Forelimb muscle (tissue), 1 donor: ENCODE data around the gene GLIS1. TPM values are rescaled to one million over a fixed set of nuclear protein-coding genes. Genes with fewer than 3 reads are reported as not detected.

Source experiments
- DNase-seq: peaks from one replicate; pipeline ENCODE4 v3.0.0-alpha.2; 2013; ENCODE audit warnings: low read depth
- polyA plus RNA-seq: library from polyadenylated mRNA; unstranded; fragments of 120-200 nt; gene quantifications from one replicate; pipeline ENCODE4 v1.2.1, GENCODE V29; 2013; ENCODE audit not compliant: insufficient read length

Gene GLIS1
- polyA plus RNA-seq, 1 donor, result 0.06 TPM

DNA sequence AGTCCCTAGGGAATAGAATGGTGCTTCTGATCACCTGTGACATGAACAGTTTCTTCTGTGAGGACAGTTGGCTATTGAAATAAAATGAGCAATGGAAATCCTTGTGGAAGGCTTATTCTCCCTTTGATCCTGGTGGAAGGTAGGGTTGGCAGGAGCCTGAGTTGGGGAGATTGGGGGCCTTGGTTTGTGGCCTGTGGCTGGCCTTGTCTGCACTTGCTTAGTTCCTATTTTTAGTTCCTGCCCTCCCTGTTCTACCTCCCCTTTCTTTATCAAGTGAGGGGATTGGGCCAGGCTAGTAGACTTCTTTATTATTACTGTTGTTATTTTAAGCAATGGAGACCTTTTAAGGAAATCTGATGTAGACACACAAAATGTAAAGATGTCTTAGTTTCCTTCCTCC, 271.6 kb downstream of the GLIS1 start:
- no peak for DNase-seq

GRCh38 chr1:53465023-53465957, 273.7 kb downstream of the GLIS1 start:
- DNase-seq, result no peak

- no peak for DNase-seq
Measured at GRCh38 chr1:53463961-53464899, 274.7 kb downstream of the GLIS1 start.

DNA sequence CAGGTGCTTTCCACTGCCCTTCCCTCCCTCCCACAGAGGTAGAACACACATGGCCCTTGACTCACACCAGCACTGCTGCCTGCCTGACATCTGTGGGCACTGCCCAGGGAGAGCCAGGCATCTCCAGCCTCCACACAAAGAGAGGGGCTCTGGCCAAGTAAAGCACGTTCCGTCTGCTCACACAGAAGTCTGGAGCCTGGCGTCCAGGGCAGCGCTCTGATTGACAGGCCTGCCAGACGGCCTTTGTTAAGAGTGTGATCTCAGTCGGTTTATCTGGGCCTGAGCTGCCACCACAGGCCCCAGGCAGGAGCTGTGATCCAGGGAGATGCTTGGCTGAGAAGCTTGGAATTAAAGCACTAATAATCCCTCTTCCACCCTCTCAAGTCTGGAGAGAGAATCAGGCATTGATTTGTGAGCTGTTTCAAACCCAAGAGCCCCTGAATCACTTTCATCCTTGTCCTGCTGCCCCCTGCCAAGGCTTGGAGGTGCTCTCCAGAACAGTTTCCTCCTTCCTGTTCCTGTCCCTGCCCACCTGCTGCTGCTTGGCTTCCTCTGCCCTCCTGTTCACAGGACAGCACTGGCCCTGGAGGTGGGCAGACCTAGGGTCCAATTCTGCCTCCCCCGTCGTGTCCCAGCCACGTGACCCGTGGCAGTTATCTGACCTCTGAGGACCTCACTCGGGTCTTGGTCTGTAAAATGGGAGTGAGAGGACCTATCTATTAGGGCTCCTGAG, 276.0 kb downstream of the GLIS1 start:
- no peak for DNase-seq

- no peak for DNase-seq
Measured at GRCh38 chr1:53462193-53462592, 276.8 kb downstream of the GLIS1 start.

- no peak for DNase-seq
Measured at GRCh38 chr1:53461323-53462044, 277.5 kb downstream of the GLIS1 start.

GRCh38 chr1:53460666-53461322, 278.2 kb downstream of the GLIS1 start:
- no peak for DNase-seq

DNA sequence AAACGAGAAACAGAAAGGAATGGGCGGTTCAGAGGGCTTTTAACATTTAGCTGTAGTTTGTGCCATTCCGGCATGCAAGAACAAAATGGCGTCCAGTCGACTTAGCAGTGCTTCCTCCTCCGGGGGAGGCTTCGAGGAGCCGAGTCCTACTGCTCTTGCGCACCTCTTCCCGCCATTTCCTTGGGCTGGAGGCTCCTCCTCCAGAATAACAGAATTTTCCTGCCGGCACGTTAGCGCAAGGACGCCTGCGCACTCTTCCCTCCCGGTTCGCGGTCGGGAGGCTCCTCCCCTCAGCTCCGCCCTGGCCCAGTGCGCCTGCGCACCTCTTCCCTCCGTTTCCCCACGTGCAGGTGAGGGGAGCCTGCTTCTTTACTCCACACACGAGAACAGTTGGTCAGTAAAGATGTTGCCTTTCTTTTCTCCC, 278.7 kb downstream of the GLIS1 start:
- DNase-seq, result no peak

DNA sequence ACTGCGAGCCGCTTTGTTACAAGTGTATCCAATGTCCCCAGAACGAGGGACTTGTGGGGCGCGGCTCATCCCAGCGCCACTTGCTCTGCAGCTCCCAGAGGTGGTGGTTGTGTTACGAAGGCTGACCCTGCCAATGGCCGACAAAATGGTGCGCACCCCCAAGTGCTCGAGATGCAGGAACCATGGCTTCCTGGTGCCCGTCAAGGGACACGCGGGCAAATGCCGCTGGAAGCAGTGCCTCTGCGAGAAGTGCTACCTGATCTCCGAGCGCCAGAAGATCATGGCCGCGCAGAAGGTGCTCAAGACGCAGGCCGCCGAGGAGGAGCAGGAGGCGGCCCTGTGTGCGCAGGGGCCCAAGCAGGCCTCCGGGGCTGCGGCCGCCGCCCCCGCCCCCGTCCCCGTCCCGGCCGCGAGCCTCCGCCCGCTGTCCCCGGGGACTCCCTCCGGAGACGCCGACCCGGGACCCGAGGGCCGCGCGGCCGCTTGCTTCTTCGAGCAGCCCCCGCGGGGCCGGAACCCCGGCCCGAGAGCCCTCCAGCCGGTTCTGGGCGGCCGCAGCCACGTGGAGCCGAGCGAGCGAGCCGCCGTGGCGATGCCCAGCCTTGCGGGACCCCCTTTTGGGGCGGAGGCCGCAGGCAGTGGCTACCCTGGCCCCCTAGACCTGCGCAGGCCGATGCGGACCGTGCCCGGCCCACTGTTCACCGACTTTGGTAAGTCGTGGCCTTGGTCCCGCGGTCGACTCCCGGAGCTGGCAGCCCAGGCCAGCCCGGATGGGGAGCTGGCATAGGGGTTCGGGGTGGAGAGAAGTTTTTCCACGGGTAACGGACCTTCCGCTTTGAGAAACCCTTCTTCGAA, 279.4 kb downstream of the GLIS1 start, which contains the start of gene DMRTB1:
Gene DMRTB1 (plus strand): TSS at position 79 of the 855 bp plus-strand sequence. CDS start 55 bp downstream, at position 134.
- no peak for DNase-seq

DNA sequence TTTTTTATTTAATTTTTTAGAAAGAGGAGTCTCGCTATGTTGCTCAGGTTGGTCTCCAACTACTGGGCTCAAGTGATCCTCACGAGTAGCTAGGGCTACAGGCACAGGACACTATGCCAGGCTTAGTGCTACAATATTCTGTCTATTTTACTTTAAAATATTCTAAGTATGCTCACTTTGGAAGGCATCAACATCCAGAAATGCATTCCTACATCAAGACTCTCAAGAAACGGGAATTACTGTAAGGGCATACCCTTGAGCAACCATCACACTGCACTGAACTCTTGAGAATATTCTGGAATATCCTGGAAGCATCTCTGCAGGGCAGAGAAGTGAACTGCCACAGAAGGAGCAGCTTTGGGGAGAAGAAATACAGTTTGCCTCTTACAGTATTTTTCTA, 280.3 kb downstream of the GLIS1 start:
- no peak for DNase-seq

Other genes with a start within 250 kb of the GLIS1 start
- gene NDC1, start 99.1 kb upstream of the GLIS1 start, polyA plus RNA-seq, result 9.3 TPM
- 13.8 TPM for gene YIPF1, start 150.6 kb upstream of the GLIS1 start, polyA plus RNA-seq
- gene DIO1, start 155.0 kb upstream of the GLIS1 start, polyA plus RNA-seq, result 0.37 TPM
- gene IFT25, start 206.5 kb upstream of the GLIS1 start, polyA plus RNA-seq, result 22.2 TPM
- 21.0 TPM for gene LRRC42, start 207.2 kb upstream of the GLIS1 start, polyA plus RNA-seq